HG03039 (cell line): ENCODE data around the gene SLC26A1.
"Not testable (repeated sequence)": the region's sequence is repeated elsewhere in the genome, so short reads cannot be mapped to it uniquely, and the experiment has no call there.

Experiments
- ATAC-seq: cut with Tn5 transposase; IDR thresholded peaks from one replicate; pipeline ENCODE4 v1.9.1; 2021; ENCODE audit warnings: mild to moderate bottlenecking, moderate library complexity; ENCODE audit not compliant: unreplicated experiment

SLC26A1 gene

GRCh38 chr4:986428-986878 lies 6.8 kb downstream of the SLC26A1 start:
- no peak for ATAC-seq

DNA sequence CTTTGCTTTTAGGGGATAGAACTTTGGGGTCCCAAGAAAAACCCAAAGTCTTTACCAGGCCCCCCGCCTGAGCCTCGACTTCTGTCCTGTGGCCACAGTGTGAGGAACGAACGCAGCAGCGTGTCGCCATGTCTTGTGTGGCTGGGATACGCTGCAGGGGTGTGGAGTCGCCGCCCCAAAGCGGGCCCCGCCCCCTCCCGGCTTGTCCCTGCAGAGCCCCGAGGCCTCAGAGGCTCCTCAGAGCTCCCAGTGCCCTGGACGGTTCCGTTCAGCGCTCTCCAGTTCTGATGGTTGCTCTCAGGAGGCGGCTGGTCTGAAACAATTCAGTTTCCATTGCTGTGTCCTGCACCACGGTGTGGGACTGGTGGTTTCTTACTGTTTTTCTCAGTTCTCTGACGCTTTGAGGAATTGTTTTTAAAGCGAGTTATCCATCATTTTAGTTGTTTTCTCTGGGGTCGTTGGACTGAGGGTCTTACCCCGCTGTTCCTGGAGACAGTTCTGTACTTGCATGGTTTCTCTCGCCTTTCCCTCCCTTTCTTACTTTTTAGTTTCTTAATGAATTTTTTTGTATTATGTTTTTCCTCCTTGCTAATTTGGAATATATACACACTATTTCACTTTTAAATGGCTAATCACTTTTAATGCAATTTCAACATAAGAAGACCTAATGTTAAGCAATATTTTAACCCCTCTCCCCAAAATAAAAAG lies 7.9 kb downstream of the SLC26A1 start:
- ATAC-seq, result no peak

DNA sequence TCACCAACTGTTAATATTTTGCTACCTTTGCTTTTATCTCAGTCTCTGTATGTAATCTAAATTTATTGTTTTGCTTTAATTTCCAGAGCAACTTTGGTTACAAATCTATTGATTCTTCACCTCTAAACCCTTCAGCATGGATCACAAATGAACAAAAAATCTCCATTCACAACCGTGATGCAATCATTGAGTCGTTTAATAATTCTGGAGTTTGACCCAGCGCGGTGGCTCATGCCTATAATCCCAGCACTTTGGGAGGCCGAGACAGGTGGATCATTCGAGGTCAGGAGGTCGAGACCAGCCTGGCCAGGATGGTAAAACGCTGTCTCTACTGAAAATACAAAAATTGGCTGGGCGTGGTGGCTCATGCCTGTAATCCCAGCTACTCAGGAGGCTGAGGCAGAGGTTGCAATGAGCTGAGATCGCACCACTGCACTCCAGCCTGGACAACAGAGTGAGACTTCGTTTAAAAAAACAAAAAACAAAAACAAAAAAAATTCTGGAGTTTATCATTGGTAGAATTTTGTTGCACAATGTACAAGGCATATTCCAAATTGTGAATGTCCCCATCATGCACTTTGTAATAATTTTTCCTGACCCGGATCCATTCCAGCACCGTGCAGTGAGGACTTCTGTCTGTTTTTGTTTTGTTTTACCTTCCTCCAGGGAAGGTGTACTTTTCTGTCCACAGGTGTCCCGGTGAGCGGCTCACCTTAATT lies 8.7 kb downstream of the SLC26A1 start:
- no peak for ATAC-seq

DNA sequence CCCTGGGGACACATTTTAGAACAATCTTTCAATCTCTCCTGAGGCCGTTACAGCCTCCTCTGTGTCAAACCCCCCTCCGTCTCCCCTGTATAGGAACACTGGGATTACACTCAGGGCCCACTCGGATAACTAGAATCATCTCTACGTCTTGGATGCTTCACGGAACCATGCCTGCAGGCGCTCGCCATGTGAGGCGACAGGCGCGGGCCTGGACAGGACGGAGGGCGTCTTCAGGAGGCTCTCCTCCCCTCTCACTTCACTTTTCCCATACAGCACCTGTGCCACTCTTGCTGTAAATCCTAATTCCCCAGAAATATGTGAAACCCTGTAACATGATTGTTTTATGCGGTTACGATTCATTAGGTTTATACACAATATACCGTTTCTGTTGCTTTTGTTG lies 10.4 kb downstream of the SLC26A1 start:
- no peak for ATAC-seq

DNA sequence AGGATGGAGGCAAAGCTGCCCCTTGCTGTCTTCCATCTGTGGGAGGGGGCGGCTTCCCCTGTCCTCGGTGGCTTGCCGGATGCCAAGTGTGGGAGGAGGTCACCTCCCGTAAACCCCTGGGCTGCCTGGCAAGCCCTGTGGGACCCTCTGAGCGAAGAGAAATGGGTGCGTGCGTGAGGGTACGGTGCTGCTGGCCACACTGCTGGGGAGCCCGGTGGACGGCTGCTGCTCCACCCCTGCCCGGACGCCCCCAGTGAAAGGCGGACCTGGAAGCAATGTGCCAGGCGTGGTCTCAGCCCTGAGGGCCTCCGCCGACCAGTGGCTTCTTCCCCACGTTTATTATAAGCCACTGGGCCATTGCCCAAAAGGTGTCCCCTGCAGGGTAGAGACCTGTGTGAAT lies 10.9 kb downstream of the SLC26A1 start:
- ATAC-seq, result no peak

DNA sequence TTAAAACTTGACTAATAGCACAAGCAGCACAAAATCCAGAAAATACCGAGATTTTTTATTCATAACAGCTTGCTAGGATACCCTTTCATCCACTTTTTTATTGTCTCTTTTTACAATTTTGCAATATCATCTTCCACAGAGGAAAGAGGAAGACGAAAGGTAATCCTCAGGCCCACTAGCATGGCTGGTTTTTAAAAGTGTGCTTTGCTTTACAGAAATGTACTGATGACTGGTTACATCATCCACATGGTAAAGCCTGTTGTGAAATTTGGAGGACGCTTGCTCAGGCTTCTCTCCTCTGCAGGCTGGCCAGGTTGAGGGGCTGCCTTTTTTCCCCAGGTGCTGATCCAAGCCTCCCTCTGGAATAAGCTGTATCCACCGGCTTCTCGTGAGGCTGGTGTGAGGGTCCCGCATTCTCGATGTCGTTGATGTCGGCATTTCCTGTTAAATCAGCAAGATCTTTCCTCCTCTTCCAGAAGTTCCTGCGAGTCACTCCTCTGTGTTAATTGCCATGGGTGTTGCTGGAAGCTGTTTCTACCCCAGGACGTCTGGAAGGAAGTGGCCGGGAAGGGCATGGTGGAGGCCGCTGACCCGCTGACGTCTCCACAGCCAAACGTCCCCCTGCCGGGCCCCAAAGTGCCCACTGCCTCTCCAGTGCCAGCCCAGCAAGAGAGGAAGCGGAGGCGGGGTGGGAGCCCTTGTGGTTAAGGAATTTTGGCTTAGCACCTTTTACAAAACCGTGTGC lies 14.1 kb downstream of the SLC26A1 start:
- no peak for ATAC-seq

DNA sequence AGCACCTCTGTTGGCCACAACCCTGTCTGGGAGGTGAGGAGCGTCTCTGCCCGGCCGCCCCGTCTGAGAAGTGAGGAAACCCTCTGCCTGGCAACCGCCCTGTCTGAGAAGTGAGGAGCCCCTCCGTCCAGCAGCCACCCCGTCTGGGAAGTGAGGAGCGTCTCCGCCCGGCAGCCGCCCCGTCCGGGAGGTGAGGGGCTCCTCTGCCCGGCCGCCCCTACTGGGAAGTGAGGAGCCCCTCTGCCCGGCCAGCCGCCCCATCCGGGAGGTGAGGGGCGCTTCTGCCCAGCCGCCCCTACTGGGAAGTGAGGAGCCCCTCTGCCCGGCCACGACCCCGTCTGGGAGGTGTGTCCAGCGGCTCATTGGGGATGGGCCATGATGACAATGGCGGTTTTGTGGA lies 17.2 kb downstream of the SLC26A1 start:
- not testable (repeated sequence) for ATAC-seq

DNA sequence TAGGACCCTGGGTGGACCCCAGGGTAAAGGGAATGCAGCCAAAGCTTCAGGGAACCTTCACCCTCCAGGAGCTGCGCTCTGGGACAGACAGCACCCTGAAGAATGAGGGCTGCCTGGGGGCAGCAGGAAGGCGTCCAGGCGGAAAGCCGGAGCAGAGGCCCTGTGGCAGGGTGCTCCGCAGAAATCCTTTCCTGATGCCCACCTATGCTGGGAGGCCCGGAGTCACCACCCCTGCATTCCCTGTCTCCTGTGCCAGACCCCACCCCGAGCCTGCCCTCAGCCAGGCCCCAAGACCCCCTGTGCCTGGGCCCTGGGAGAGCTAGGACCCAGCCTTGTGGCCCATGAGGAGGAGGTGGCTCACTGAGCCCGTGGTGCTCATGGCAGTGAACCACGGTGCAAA lies 18.5 kb downstream of the SLC26A1 start:
- ATAC-seq, result no peak

DNA sequence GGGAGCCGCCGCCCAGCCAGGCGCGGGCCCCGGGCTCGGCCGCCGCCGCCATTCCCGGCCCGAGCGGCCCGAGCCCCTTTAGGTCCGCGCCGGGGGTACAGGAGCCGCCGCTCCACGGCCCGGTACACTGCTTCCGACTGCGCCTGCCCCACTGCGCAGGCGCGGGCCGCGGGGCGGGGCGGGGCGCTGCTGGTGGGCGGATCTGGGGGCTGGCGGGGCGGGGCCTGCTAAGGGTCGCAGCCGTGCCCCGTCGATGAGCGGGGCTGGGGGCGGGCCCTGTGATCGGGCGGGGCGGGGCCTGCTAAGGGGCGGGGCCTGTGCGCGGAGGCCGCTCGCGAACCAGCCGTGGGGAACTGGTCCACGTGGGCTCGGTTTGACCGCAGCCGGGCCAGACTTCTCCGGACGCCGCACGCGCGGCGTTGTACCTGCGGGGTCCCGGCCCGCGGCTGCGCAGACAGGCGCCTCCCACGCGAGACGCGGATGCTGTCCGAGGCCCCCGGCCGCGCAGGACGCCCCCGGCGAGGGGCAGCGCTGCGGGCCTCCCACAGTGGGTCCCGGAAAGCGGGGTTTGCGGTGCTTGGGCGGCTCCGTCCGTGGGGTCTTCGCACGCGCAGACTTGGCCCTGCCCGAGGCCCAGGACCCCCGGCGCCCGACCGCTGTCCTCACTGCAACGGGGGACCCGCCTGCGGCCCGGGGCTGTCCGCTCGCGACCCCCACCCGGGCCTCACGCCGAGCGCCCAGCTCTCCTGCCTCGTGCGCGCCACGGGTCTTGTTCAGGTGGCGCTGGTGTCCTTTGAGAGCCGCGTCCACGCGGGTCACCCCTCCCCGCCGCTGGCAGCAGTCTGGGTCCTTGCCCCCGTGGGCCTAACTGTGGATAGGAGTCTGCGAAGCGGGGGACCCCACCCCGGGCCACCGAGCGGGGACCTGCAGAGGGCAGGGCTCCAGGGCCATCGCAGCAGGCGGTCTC lies 19.5 kb downstream of the SLC26A1 start, which contains the start of gene DGKQ:
Gene DGKQ, minus strand, starts transcription at position 139 of the 967 bp plus-strand sequence. Its CDS starts 87 bp downstream, at position 52.
- peak; percentile 65 for ATAC-seq

DNA sequence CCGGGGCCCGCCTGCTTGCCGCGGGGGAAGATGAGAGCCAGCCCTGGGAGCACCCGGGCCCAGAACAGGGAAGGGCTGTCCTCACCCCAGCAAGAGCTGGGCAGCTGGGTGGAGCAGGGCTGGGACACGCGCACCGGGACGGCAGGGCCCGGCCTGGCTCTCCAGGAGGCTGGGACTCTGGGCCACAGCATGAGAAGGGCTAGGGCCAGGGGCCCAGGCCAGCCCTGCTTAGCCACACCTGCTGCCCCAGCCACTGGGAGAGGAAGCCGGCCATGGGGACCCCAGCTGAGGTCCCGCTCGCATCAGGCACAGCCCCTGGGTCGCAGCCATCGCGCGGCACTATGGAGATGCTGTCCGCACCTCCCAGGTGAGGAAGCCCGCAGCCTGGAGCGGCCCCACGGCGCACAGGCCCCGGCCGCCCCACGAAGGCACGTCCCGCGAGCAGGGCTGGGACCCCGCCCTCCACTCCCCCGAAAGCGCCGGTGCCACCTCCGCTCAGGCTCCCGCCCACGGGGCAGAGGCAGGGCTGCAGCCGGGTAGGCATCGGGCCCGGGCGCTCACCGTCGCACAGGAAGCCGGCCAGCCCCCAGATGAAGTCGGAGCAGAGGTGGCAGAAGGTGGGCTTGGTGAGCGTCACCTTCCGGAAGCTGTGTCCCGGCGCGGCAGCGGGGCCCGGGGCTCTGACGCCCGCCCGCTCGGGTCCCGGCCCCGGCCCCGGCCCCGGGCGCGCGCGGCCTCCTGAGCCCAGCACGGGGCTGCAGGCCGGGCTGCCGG lies 20.4 kb downstream of the SLC26A1 start:
- ATAC-seq, result peak; percentile 21

GRCh38 chr4:971666-972500 lies 21.3 kb downstream of the SLC26A1 start:
- no peak for ATAC-seq

- ATAC-seq, result no peak
These were observed 22.2 kb downstream of the SLC26A1 start for GRCh38 chr4:970854-971520.

- no peak for ATAC-seq
These were observed 23.0 kb downstream of the SLC26A1 start for GRCh38 chr4:970046-970745.

GRCh38 chr4:968621-969394 lies 24.4 kb downstream of the SLC26A1 start:
- ATAC-seq, result no peak

DNA sequence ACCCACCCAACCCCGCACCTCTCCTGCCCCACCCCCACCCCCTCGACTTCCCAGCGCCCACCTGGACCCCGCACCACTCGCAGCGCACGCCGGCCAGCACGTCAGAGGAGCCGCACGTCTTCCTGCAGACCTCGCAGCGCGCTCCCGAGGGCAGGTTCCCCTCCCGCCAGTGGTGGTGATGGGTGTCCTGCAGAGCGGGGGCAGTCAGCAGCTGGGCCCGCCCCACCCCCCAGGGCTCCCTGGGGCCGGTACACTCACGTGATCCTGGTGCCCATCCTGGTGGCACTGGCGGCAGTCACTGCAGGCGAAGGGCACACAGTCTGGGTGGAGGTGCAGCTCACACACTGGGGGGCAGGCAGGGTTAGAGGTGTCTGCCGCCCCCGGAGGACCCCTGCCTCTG lies 25.0 kb downstream of the SLC26A1 start:
- ATAC-seq, result no peak

DNA sequence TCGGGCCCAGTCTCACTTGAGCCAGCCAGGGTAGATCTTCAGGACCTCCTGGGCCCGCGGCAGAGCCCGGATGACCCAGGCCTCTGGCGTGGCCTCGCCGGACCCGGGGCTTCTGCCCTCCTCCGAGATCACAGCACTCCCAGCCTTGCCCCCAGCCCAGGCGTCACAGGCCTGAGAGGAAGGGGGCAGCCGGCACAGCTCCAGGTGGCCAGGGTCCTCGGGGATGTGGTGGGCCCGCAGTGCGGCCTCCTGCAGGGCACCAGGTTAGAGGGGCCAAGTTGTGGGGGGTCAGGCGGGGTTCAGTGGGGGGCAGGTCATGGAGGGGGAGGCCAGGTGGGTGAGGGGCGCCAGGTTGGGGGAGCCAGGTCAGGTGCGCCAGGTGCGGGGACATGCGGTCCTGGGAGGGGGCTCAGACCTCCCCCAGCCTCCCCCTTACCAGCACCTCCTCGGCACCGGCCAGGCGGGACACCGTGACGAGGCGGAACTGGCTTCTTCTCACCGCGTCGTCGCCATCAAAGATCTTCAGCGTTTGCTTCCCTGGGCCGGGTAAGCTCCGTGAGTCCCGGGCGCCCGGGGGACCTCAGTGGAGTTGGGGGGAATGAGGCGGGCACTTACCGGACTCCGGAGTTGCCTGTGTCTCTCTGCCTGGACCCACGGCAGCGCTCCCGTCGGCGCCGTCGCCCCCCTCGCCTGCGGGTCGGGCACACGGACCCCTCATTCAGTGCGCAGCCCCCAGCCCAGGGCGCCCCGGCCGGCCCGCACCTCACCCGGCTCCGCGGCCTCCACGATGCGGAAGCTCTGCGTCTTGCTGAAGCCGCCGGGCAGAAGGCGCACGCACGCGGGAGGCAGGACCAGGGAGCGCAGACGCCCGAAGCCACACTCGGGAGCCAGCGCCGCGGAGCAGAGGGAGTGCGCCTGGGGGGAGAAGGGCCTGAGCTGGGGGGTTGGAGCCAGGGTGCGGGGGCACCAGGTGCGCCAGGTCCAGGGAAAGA lies 25.8 kb downstream of the SLC26A1 start:
- ATAC-seq, result no peak
